ENCODE data around the gene CCS.

- TF ChIP-seq ARNT (IDR thresholded peaks at IDR 0.05): no peak
- no peak for TF ChIP-seq FOXK2 (IDR thresholded peaks at IDR 0.05)
- TF ChIP-seq NFRKB (IDR thresholded peaks at IDR 0.05): no peak
- TF ChIP-seq BHLHE40 (IDR thresholded peaks at IDR 0.05; ENCODE audit: borderline replicate concordance): no peak
- no peak for TF ChIP-seq LEF1 (IDR thresholded peaks at IDR 0.05; ENCODE audit: borderline replicate concordance)
- no peak for TF ChIP-seq SP1 (IDR thresholded peaks at IDR 0.05)
- TF ChIP-seq FOXM1 (IDR thresholded peaks at IDR 0.05; ENCODE audit: borderline replicate concordance): no peak
- TF ChIP-seq FOXA1 (IDR thresholded peaks at IDR 0.05): no peak
- TF ChIP-seq SUZ12 (IDR thresholded peaks at IDR 0.05): no peak
- TF ChIP-seq L3MBTL2 (conservative IDR thresholded peaks at IDR 0.05): no peak
- no peak for TF ChIP-seq CTBP1 (IDR thresholded peaks at IDR 0.05; ENCODE audit: borderline replicate concordance)
Measured at GRCh38 chr11:66593650-66594049, 665 bp downstream of the CCS start.
